Muscle layer of colon (tissue), 2 donors: ENCODE data around the gene NLRP1.

ENCODE experiments used
- H3K27ac ChIP-seq: one replicate; pipeline ENCODE4 v1.7.0; 2013; ENCODE audit warnings: low read depth, mild to moderate bottlenecking, low read length, moderate library complexity
- H3K27me3 ChIP-seq, 2 donors: one replicate each; pipeline ENCODE4 v1.7.0; 2013; ENCODE audit warnings: low read length in 2 of 2, mild to moderate bottlenecking in 2 of 2; ENCODE audit not compliant: insufficient read depth in 2 of 2, control insufficient read depth in 1 of 2
- H3K36me3 ChIP-seq: one replicate; pipeline ENCODE4 v1.7.0; 2013; ENCODE audit warnings: mild to moderate bottlenecking, low read length; ENCODE audit not compliant: insufficient read depth
- H3K4me1 ChIP-seq: one replicate; pipeline ENCODE4 v1.7.0; 2013; ENCODE audit warnings: mild to moderate bottlenecking, low read length; ENCODE audit not compliant: insufficient read depth
- H3K4me3 ChIP-seq, 2 donors: one replicate each; pipeline ENCODE4 v1.7.0; 2013; ENCODE audit warnings: low read length in 2 of 2, low read depth in 1 of 2, mild to moderate bottlenecking in 1 of 2, moderate library complexity in 1 of 2
- H3K9ac ChIP-seq: one replicate; pipeline ENCODE4 v1.7.0; 2013; ENCODE audit warnings: low read length
- H3K9me3 ChIP-seq: one replicate; pipeline ENCODE4 v1.7.0; 2013; ENCODE audit warnings: mild to moderate bottlenecking, low read length
- donor health status: abdominal sarcoma.
- donor health status: Adenocarcinoma of cecum.

The NLRP1 gene

DNA sequence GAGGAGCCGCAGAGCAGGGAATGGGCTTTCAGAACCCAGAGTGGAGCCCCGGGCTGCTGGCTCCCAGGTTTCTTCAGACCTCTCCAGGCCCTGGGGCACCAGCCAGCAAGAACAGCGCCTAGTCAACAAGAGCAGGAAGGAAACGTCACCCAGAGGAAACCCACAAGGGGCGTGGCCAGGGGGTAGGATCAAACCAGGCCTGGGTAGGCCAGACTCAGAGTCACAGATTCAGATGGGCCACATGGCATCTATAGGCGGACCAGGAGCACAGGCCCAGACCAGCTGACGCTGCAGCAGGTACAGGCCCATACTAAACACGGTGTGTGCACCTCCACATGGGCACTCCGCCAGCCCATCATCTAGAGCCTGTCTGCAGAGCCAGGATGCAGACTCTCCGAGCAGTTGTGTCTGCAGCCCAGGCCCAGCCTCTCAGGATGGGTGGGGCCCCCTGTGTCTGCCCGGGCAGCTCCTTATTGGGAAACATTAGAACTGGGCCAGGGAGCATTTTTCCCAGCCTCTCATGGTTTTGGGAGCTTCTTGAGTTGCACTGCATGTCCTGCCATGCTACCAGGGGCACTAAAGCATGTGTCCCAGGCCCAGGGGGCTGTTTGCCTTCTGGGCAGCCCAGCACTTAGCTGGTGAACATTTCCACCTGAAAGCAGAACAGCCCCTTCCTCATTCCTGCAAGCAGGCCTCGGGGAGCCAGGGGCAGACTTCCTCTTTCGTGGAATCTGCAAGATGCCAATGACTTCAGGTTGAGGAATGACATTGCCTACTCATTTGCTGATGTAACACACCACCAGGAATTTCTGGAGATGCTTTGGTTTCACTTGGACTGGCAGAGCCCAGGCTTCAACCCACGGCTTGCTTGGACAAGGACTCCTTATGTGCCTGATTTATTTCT lies at the start of gene NLRP1:
NLRP1 (minus strand) TSS at position 127 of the 904 bp plus-strand sequence. CDS start 552 bp downstream, outside the sequence.
- Histone ChIP-seq H3K9me3 (no peaks in the 10 kb centered on the region), H3K9ac (no peak within 1 kb of the TSS), H3K4me3 (peak within 1 kb of the TSS; percentile 22 to 69), H3K27ac (peak within 1 kb of the TSS; percentile 61), H3K36me3 (no peaks in the 10 kb centered on the region), H3K27me3 (no peaks in the 10 kb centered on the region), H3K4me1 (peaks cover 26% of the 10 kb centered on the region)

DNA sequence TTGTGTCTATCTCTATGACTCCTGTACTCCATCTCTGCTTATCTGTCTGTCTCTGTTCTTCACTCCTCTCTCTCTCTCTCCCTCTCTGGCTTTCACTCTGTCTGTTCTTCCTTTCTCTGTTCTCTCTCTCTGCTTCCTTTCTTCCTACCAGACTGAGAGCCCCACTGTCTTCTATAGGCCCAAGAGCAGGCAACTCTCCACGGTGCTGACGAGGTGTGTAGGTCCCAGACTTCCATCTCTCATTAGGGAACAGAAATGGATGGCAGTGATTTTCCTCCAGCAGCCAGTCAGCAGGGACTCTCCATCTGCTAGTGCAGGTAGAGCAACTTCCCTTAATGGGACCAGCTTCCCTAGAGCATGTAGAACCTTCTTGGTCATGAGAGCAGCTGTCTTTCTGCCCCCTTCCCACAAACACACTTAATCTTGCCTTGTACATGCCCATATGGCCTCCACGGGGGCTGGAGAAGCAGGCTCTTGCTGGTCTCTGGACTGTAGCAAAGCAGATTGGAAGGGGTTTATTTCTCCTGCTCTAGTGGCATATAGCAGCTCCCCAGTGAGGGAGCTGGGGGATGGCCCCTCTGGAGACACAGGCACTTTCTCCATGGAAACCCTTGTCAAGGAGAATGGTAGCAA lies 47.8 kb upstream of the NLRP1 start:
- Histone ChIP-seq H3K9me3 (no peaks in the 10 kb centered on the region), H3K36me3 (no peaks in the 10 kb centered on the region), H3K4me3 (no peak overlapping the region), H3K27ac (no peak overlapping the region), H3K9ac (no peak overlapping the region), H3K4me1 (no peaks in the 10 kb centered on the region), H3K27me3 (no peaks in the 10 kb centered on the region)

DNA sequence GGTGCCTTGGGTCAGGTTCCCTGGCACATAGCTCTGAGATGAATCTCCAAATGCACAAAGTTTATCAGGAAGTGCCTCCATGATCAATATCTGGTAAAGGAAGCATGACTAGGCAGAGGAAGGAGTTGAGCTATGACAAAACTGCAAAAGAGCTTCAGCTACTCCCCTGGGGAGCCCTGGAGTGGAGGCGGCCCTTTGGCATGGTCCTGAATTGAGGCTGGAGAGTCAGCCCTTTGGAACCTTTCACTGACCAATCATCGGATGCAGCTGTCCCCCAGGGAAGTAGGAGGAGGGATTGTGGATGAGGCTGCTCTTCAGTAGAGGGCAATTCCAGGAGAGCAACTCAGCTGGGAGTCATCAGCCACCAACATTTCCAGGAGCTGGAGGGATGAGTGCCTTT lies 46.1 kb upstream of the NLRP1 start:
- Histone ChIP-seq H3K36me3 (no peaks in the 10 kb centered on the region), H3K9me3 (no peaks in the 10 kb centered on the region), H3K4me3 (no peak overlapping the region), H3K27ac (no peak overlapping the region), H3K27me3 (no peaks in the 10 kb centered on the region), H3K4me1 (no peaks in the 10 kb centered on the region), H3K9ac (no peak overlapping the region)

DNA sequence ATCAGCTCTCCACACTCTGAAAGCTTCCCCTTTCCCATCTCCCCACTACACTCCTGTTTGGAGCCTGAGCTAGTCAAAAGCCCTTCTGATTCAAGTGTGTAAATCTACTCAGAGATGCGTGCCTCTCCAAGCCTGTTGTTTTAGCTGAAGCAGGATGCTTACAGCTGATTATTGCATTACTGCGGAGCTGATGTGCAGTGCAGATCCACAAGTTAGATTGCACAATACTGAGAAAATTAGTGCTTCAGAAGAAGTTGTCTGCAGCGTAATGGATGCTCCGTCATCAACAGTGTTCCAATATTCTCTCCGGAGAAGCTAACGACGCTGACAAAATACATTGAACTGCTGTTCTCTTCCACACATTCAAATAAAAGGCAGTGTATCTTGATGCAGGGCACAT lies 44.8 kb upstream of the NLRP1 start:
- Histone ChIP-seq H3K9ac (no peak overlapping the region), H3K27me3 (no peaks in the 10 kb centered on the region), H3K27ac (no peak overlapping the region), H3K4me3 (no peak overlapping the region), H3K9me3 (no peaks in the 10 kb centered on the region), H3K4me1 (no peaks in the 10 kb centered on the region), H3K36me3 (no peaks in the 10 kb centered on the region)

DNA sequence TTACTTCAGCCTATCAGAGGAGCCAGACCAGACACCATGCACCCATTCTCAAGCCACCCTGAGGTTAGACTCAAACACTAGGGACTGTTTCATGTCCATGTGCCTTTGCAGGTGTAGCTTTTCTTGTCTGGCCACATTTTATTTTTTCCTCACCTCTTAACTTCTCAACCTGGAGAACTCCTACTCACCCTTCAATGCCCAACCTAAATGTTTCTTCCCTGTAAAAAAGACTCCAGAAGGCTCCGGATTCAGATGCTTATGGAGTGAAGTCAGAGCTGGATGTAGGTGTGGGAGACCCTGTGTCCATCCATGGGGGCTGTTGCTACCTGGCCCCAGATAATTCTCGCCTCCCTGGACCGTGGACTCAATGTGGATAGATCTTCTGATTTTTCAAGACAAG lies 44.0 kb upstream of the NLRP1 start:
- no peaks in the 10 kb centered on the region for H3K36me3 ChIP-seq
- no peak overlapping the region for H3K9ac ChIP-seq
- no peak overlapping the region for H3K27ac ChIP-seq
- no peaks in the 10 kb centered on the region for H3K27me3 ChIP-seq
- H3K9me3 ChIP-seq, result no peaks in the 10 kb centered on the region
- no peaks in the 10 kb centered on the region for H3K4me1 ChIP-seq
- H3K4me3 ChIP-seq, result no peak overlapping the region

DNA sequence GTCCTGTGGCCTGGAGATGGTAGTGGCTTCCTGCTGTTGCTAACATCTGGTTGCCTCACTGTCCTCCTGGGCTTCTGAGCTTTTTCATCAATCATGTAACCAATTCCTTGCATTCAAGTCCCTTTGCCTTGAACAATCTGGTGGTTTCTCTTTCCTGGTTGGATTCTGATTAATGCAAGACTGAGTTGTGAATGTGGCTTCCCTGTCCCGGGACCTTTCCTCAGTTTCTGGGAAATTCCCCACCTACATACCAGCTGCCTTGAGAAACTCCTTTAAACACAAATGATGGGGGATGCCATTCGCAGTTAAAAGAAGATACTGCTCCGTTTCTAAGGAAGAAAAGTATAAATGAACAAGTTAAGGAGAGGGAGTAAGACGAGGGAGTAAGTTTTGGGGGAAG lies 39.9 kb upstream of the NLRP1 start:
- H3K4me3 ChIP-seq, result no peak overlapping the region
- H3K4me1 ChIP-seq, result no peaks in the 10 kb centered on the region
- no peak overlapping the region for H3K27ac ChIP-seq
- H3K9ac ChIP-seq, result no peak overlapping the region
- H3K27me3 ChIP-seq, result no peaks in the 10 kb centered on the region
- no peaks in the 10 kb centered on the region for H3K9me3 ChIP-seq
- no peaks in the 10 kb centered on the region for H3K36me3 ChIP-seq

DNA sequence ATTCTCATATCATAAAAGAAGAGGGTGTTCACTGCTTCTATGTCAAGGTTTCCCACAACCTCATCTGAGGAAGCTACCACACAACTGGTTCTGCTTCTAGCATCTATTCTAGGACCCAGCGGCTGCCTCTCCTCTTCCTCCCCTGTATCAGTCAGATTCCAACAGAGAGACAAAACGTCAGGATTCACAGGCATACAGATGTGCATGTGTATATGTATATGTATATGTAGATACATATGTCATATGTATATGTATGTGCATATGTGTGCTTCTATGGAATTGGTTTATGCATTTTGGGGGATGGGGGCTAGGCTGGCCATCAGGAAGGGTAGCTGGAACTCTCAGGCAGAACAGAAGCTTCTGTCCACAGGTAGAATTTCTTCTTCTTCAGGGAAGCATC lies 37.4 kb upstream of the NLRP1 start:
- Histone ChIP-seq H3K9me3 (no peaks in the 10 kb centered on the region), H3K4me3 (no peak overlapping the region), H3K4me1 (no peaks in the 10 kb centered on the region), H3K27me3 (no peaks in the 10 kb centered on the region), H3K9ac (no peak overlapping the region), H3K27ac (no peak overlapping the region), H3K36me3 (no peaks in the 10 kb centered on the region)

DNA sequence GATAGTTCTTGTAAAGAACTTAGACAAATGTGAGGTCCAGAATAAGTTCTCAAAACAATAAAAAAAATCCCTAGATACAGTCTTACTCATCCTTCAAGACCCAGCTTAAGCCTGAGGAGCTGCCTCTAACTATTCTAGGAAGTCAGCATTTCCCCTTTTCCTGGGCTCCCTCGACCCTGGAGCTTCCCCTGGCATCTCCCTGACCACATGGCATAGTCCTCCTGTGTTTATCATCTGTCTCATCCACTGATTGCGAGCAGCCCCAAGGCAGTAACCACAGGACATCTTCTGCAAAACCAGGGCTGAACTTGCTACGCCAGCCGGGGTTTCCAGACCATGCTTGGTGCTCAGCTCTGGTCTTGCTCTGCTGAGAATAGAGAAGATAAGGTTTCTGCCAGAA lies 36.7 kb upstream of the NLRP1 start:
- no peak overlapping the region for H3K9ac ChIP-seq
- no peak overlapping the region for H3K27ac ChIP-seq
- no peaks in the 10 kb centered on the region for H3K4me1 ChIP-seq
- H3K36me3 ChIP-seq, result no peaks in the 10 kb centered on the region
- no peaks in the 10 kb centered on the region for H3K27me3 ChIP-seq
- no peak overlapping the region for H3K4me3 ChIP-seq
- no peaks in the 10 kb centered on the region for H3K9me3 ChIP-seq

DNA sequence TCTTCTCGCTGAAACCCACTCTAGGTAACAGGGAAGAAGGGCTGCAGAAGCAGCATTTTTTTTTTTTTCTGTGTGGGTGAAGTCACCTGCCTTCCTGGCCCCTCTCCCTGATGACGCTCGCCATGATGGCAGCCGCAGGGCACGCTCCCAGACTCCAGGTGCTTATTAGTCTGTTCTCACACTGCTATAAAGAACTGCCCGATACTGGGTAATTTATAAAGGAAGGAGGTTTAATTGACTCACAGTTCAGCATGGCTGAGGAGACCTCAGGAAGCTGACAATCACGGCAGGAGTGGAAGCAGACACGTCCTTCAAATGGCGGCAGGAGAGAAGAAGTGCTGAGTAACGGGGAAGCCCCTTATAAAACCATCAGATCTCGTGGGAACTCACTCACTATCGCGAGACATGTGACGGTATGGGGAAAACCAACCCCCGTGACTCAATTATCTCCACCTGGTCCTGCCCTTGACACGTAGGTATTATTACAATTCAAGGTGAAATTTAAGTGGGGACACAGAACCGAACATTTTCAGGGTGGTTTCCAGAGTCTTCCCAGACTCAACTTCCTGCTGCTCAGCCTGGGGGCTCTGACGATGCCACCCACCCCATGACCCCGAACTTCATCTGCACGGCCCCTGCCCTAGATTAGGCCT lies 34.9 kb upstream of the NLRP1 start:
- Histone ChIP-seq H3K4me3 (no peak overlapping the region), H3K9ac (no peak overlapping the region), H3K9me3 (no peaks in the 10 kb centered on the region), H3K4me1 (no peaks in the 10 kb centered on the region), H3K27me3 (no peaks in the 10 kb centered on the region), H3K36me3 (no peaks in the 10 kb centered on the region), H3K27ac (no peak overlapping the region)

DNA sequence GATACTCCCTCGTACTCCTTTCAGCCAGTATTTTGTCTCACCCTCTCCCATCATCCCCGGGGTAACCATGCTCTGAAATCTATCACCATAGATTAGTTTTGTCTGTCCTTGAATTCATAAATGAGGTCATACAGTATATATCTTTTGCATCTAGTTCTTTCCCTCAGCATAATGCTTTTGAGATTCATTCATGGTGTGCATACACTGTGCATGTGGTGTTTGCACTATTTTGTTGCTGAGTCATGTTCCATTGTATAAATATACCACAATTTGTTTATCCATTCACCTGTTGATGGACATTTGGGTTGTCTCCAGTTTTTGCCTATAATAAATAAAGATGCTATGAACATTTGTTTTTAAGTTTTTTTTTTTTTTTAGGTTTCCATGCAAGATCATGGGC lies 34.2 kb upstream of the NLRP1 start:
- Histone ChIP-seq H3K9ac (no peak overlapping the region), H3K36me3 (no peaks in the 10 kb centered on the region), H3K27ac (no peak overlapping the region), H3K4me3 (no peak overlapping the region), H3K27me3 (no peaks in the 10 kb centered on the region), H3K4me1 (no peaks in the 10 kb centered on the region), H3K9me3 (no peaks in the 10 kb centered on the region)

DNA sequence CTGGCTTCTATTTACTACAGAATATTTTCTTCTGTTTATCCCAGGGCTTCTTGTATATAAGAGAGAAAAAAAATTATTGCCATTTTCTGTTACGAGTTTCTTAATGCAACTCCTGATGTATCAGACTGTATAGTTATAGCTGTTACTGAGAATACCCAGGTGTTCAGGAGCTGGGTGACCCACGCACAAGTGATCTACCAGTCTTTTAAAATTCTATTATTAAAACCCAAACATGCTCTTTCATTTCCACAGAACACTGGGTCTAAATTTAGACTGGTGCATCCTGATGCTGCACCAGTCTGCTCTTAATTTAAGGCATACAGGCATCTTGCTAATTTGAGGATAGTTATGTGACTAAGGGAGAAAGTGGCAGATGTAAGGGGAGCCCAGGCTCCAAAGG lies 31.2 kb upstream of the NLRP1 start:
- H3K9me3 ChIP-seq, result no peaks in the 10 kb centered on the region
- no peak overlapping the region for H3K9ac ChIP-seq
- no peak overlapping the region for H3K4me3 ChIP-seq
- no peak overlapping the region for H3K27ac ChIP-seq
- no peaks in the 10 kb centered on the region for H3K4me1 ChIP-seq
- H3K27me3 ChIP-seq, result no peaks in the 10 kb centered on the region
- no peaks in the 10 kb centered on the region for H3K36me3 ChIP-seq
